ENCODE measurements around the gene HEPACAM2.
A peak's percentile ranks its signal among the peaks of the same experiment; 100 is the strongest.

Gene HEPACAM2

GRCh38 chr7:93226310-93226709 is at the start of gene HEPACAM2:
TSS of gene HEPACAM2 (minus strand) at chr7:93226469.
- DNase-seq, result no peak

- no peak for DNase-seq
Measured at GRCh38 chr7:93265220-93265619, 39.0 kb upstream of the HEPACAM2 start.

GRCh38 chr7:93262535-93262934 is 36.3 kb upstream of the HEPACAM2 start:
- DNase-seq, result no peak

- no peak for DNase-seq
Measured at GRCh38 chr7:93258661-93259060, 32.4 kb upstream of the HEPACAM2 start.

- no peak for DNase-seq
Measured at GRCh38 chr7:93249491-93250148, 23.4 kb upstream of the HEPACAM2 start.

- peak; percentile 61 for DNase-seq
Measured at GRCh38 chr7:93245525-93246432, 19.5 kb upstream of the HEPACAM2 start.

- DNase-seq, result peak; percentile 65
Measured at GRCh38 chr7:93242106-93242505, 15.8 kb upstream of the HEPACAM2 start.

GRCh38 chr7:93239824-93240223 is 13.6 kb upstream of the HEPACAM2 start:
- no peak for DNase-seq

GRCh38 chr7:93238748-93239147 is 12.5 kb upstream of the HEPACAM2 start:
- DNase-seq, result peak; percentile 77

GRCh38 chr7:93238131-93238530 is 11.9 kb upstream of the HEPACAM2 start:
- no peak for DNase-seq

- DNase-seq, result no peak
Measured at GRCh38 chr7:93235541-93235940, 9.3 kb upstream of the HEPACAM2 start.

- peak; percentile 60 for DNase-seq
Measured at GRCh38 chr7:93232673-93233018, 6.4 kb upstream of the HEPACAM2 start.

GRCh38 chr7:93231799-93232672 is 5.8 kb upstream of the HEPACAM2 start, which contains the start of gene VPS50:
TSS of gene VPS50 (plus strand) at chr7:93232366. CDS start at chr7:93232468, 102 bp downstream.
- DNase-seq, result peak; percentile 97

- no peak for DNase-seq
Measured at GRCh38 chr7:93231259-93231658, 5.0 kb upstream of the HEPACAM2 start.

- DNase-seq, result peak; percentile 83
Measured at GRCh38 chr7:93228302-93228701, 2.0 kb upstream of the HEPACAM2 start.

- DNase-seq, result peak; percentile 60
Measured at GRCh38 chr7:93219868-93220267, 6.4 kb downstream of the HEPACAM2 start.

- peak; percentile 71 for DNase-seq
Measured at GRCh38 chr7:93218997-93219827, 7.1 kb downstream of the HEPACAM2 start.

GRCh38 chr7:93212881-93213280 is 13.4 kb downstream of the HEPACAM2 start:
- DNase-seq, result no peak

- no peak for DNase-seq
Measured at GRCh38 chr7:93211228-93211818, 14.9 kb downstream of the HEPACAM2 start.

- DNase-seq, result no peak
Measured at GRCh38 chr7:93205046-93205445, 21.2 kb downstream of the HEPACAM2 start.

- DNase-seq, result no peak
Measured at GRCh38 chr7:93203496-93203895, 22.8 kb downstream of the HEPACAM2 start.
